ENCODE results near the gene DUSP8.
A peak's percentile ranks its signal among the peaks of the same experiment; 100 is the strongest.
"Not testable (repeated sequence)": the region's sequence is repeated elsewhere in the genome, so short reads cannot be mapped to it uniquely, and the experiment has no call there.

Gene DUSP8

GRCh38 chr11:1512531-1513258 is 59.4 kb downstream of the DUSP8 start:
- CTCF ChIA-PET; POLR2A ChIA-PET; H3K27ac ChIP-seq (ENCODE audit: extremely low read depth, low read depth, low read length); H3K4me3 ChIP-seq (ENCODE audit: low read depth, low read length); H3K4me1 ChIP-seq (ENCODE audit: control insufficient read depth, insufficient read depth, low read length); H3K9me3 ChIP-seq (ENCODE audit: control insufficient read depth, insufficient read depth, low read depth, low read length); H3K36me3 ChIP-seq (ENCODE audit: control insufficient read depth in 2 of 2, insufficient read depth in 1 of 2, low read length in 2 of 2): not testable (repeated sequence)
- TF ChIP-seq, protein P1, sequence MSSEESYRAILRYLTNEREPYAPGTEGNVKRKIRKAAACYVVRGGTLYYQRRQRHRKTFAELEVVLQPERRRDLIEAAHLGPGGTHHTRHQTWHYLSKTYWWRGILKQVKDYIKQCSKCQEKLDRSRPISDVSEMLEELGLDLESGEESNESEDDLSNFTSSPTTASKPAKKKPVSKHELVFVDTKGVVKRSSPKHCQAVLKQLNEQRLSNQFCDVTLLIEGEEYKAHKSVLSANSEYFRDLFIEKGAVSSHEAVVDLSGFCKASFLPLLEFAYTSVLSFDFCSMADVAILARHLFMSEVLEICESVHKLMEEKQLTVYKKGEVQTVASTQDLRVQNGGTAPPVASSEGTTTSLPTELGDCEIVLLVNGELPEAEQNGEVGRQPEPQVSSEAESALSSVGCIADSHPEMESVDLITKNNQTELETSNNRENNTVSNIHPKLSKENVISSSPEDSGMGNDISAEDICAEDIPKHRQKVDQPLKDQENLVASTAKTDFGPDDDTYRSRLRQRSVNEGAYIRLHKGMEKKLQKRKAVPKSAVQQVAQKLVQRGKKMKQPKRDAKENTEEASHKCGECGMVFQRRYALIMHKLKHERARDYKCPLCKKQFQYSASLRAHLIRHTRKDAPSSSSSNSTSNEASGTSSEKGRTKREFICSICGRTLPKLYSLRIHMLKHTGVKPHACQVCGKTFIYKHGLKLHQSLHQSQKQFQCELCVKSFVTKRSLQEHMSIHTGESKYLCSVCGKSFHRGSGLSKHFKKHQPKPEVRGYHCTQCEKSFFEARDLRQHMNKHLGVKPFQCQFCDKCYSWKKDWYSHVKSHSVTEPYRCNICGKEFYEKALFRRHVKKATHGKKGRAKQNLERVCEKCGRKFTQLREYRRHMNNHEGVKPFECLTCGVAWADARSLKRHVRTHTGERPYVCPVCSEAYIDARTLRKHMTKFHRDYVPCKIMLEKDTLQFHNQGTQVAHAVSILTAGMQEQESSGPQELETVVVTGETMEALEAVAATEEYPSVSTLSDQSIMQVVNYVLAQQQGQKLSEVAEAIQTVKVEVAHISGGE (tag by site-specific recombination; conservative IDR thresholded peaks at IDR 0.05; ENCODE audit: low read depth), result peak; percentile 37; the same call in 1 of the 2 replicates

GRCh38 chr11:1511937-1512496 is 60.1 kb downstream of the DUSP8 start:
- TF ChIP-seq, protein P2, sequence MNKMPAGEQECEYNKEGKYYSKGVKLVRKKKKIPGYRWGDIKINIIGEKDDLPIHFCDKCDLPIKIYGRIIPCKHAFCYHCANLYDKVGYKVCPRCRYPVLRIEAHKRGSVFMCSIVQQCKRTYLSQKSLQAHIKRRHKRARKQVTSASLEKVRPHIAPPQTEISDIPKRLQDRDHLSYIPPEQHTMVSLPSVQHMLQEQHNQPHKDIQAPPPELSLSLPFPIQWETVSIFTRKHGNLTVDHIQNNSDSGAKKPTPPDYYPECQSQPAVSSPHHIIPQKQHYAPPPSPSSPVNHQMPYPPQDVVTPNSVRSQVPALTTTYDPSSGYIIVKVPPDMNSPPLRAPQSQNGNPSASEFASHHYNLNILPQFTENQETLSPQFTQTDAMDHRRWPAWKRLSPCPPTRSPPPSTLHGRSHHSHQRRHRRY (tag by site-specific recombination; IDR thresholded peaks at IDR 0.05), result no peak
- TF ChIP-seq GLIS1 (tag by site-specific recombination; IDR thresholded peaks at IDR 0.05), result 0 out of 2 replicates have a peak, but pooled peaks have one; percentile 15
- Histone ChIP-seq H3K9me3 (ENCODE audit: control insufficient read depth, insufficient read depth, low read depth, low read length) (no peaks in the 10 kb centered on the region), H3K27ac (ENCODE audit: extremely low read depth, low read depth, low read length) (no peak overlapping the region), H3K36me3 (ENCODE audit: control insufficient read depth in 2 of 2, insufficient read depth in 1 of 2, low read length in 2 of 2) (no peaks in the 10 kb centered on the region), H3K4me3 (ENCODE audit: low read depth, low read length) (no peak overlapping the region), H3K4me1 (ENCODE audit: control insufficient read depth, insufficient read depth, low read length) (no peaks in the 10 kb centered on the region)
- CTCF ChIA-PET, result no interaction called here
- POLR2A ChIA-PET, result no interaction called here

GRCh38 chr11:1510928-1511327 is 61.1 kb downstream of the DUSP8 start:
- CTCF ChIA-PET, result interaction anchor here (0.6 to 0.7 kb wide), 3 partner anchors 10 to 129 kb away, joined by 3 to 5 read pairs (median 5); no protein-coding TSS in a partner anchor
- H3K9me3 ChIP-seq (ENCODE audit: control insufficient read depth, insufficient read depth, low read depth, low read length), result no peaks in the 10 kb centered on the region
- no peak overlapping the region for H3K27ac ChIP-seq (ENCODE audit: extremely low read depth, low read depth, low read length)
- POLR2A ChIA-PET, result no interaction called here
- H3K36me3 ChIP-seq (ENCODE audit: control insufficient read depth in 2 of 2, insufficient read depth in 1 of 2, low read length in 2 of 2), result no peaks in the 10 kb centered on the region
- TF ChIP-seq ZBTB6 (tag by site-specific recombination; IDR thresholded peaks at IDR 0.05) (no peak), KLF8 (tag by site-specific recombination; IDR thresholded peaks at IDR 0.05) (no peak), OVOL3 (tag by site-specific recombination; IDR thresholded peaks at IDR 0.05) (no peak), ZNF514 (tag by site-specific recombination; IDR thresholded peaks at IDR 0.05) (no peak), ZNF692 (tag by site-specific recombination; IDR thresholded peaks at IDR 0.05) (no peak), ZNF791 (tag by site-specific recombination; IDR thresholded peaks at IDR 0.05) (no peak), GLI2 (tag by site-specific recombination; IDR thresholded peaks at IDR 0.05; ENCODE audit: borderline replicate concordance, low read depth) (no peak), PRDM1 (tag by site-specific recombination; IDR thresholded peaks at IDR 0.05) (no peak), YY1 (tag by site-specific recombination; IDR thresholded peaks at IDR 0.05) (no peak)
- H3K4me3 ChIP-seq (ENCODE audit: low read depth, low read length), result no peak overlapping the region
- no peaks in the 10 kb centered on the region for H3K4me1 ChIP-seq (ENCODE audit: control insufficient read depth, insufficient read depth, low read length)

DNA sequence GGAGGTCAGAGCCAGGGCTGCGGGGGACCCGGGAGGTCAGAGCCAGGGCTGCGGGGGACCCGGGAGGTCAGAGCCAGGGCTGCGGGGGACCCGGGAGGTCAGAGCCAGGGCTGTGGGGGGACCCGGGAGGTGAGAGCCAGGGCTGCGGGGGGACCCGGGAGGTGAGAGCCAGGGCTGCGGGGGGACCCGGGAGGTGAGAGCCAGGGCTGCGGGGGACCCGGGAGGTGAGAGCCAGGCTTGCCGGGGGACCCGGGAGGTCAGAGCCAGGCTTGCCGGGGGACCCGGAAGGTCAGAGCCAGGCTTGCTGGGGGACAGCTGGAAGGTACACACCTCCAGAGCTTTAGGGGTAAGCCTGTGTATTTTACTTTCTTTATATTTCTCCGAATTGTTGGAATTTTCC is 61.7 kb downstream of the DUSP8 start:
- H3K9me3 ChIP-seq (ENCODE audit: control insufficient read depth, insufficient read depth, low read depth, low read length); H3K4me1 ChIP-seq (ENCODE audit: control insufficient read depth, insufficient read depth, low read length); H3K36me3 ChIP-seq (ENCODE audit: control insufficient read depth in 2 of 2, insufficient read depth in 1 of 2, low read length in 2 of 2); POLR2A ChIA-PET; H3K4me3 ChIP-seq (ENCODE audit: low read depth, low read length); H3K27ac ChIP-seq (ENCODE audit: extremely low read depth, low read depth, low read length): not testable (repeated sequence)
- CTCF ChIA-PET, result interaction anchor here (0.5 to 0.6 kb wide), 2 partner anchors 12 to 484 kb away, joined by 3 to 5 read pairs; no protein-coding TSS in a partner anchor
